GM06990 (cell line): Measurements from ENCODE around the gene COL17A1.

ENCODE experiments used
- DNase-seq: peaks from one replicate; pipeline ENCODE4 v3.0.0-alpha.2; 2011; ENCODE audit not compliant: insufficient read length; ENCODE audit errors: extremely low read depth
- H3K27me3 ChIP-seq: replicated peaks from 2 replicates; pipeline ENCODE4 v1.6.0; 2011; ENCODE audit warnings: low read length; ENCODE audit not compliant: control insufficient read depth, insufficient read depth
- H3K36me3 ChIP-seq: 2 replicates; pipeline ENCODE4 v1.5.1; 2011; ENCODE audit warnings: low read length; ENCODE audit not compliant: control insufficient read depth, insufficient read depth
- H3K4me3 ChIP-seq: replicated peaks from 2 replicates; pipeline ENCODE4 v1.5.1; 2011; ENCODE audit warnings: low read depth, mild to moderate bottlenecking, control low read depth, low read length
- CTCF ChIP-seq: IDR thresholded peaks from 2 replicates; pipeline ENCODE4 v1.5.1; 2011; ENCODE audit warnings: low read length, control low read depth, mild to moderate bottlenecking, inconsistent platforms; ENCODE audit not compliant: insufficient read depth, poor library complexity, severe bottlenecking

The COL17A1 gene

DNA sequence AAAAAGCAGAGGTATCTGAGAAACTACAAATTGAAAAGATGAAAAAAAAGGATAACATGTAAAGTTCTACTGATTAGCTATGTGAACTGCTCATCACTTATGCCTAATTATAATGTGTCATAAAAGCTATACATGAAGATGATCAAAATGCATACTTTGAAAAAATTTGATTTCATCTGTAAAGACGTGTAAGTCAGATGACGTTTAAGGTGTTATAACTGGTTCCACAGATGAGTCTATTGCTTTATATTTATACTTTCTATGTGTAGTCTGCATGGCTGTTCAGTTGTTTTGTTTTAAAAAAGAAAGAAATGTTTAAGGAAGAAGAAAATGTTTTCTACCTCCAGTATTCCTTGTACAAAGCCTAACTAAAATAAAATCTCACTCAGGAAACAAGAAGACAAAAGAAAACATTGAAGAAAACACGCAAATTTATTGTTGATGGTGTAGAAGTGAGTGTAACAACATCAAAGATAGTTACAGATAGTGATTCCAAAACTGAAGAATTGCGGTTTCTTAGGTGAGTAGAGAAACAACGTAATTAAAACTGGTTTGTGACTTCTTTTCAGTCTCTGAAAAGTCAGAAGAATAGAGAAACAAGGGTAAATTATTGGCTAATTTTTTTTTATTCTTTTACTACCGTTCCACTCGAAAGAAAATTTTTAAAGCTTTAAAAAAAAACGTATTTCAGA lies 80.4 kb downstream of the COL17A1 start:
- DNase-seq, result no peak
- Histone ChIP-seq H3K4me3 (no peak overlapping the region), H3K27me3 (no peaks in the 10 kb centered on the region), H3K36me3 (peaks cover 1% of the 10 kb centered on the region)
- TF ChIP-seq CTCF, result no peak

DNA sequence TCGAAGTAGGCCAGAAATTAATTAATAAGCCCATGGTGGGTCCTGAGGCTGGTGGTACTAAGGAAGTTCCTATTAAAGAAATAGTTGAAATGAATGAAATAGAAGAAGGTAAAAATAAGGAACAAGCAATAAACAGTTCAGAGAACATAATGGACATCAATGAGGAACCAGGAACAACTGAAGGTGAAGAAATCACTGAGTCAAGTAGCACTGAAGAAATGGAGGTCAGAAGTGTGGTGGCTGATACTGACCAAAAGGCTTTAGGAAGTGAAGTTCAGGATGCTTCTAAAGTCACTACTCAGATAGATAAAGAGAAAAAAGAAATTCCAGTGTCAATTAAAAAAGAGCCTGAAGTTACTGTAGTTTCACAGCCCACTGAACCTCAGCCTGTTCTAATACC lies 82.8 kb downstream of the COL17A1 start:
- DNase-seq, result no peak
- H3K36me3 ChIP-seq, result peaks cover 1% of the 10 kb centered on the region
- H3K27me3 ChIP-seq, result no peaks in the 10 kb centered on the region
- no peak overlapping the region for H3K4me3 ChIP-seq
- no peak for TF ChIP-seq CTCF

DNA sequence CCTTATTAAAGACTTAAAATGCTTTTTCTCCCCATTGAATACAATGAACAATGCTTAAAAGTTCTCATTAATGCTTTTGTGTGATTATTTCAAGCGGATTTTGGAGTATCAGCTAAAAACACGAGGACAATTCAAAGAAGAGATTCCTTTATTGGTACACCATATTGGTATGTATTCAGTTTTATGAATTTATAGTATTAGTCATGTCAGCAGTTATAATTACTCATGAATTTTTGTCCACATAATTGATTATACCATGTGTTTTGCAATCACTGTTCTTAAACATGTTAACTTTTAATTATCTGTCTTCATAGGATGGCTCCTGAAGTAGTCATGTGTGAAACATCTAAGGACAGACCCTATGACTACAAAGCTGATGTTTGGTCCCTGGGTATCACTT lies 86.9 kb downstream of the COL17A1 start:
- no peak for DNase-seq
- Histone ChIP-seq H3K27me3 (no peaks in the 10 kb centered on the region), H3K36me3 (no peaks in the 10 kb centered on the region; the same call in none of the 2 replicates), H3K4me3 (no peak overlapping the region)
- TF ChIP-seq CTCF, result no peak

DNA sequence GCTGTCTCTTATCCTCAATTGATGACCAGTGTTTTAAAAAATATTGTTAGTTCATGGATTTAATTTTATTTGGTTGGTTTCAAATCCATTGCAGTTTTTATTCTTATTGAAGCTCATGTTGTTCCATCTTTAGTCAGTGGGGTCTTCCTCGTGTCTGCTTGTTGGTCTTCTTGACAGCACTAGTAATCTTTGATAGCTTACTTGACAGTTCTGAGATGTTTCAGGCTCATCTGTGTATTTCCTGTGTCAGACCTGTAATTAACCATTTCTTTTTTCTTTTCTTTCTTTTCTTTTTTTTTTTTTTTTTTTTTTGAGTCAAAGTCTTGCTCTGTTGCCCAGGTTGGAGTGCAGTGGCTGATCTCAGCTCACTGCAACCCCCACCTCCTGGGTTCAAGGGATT lies 90.5 kb downstream of the COL17A1 start:
- no peak for DNase-seq
- TF ChIP-seq CTCF, result no peak
- no peaks in the 10 kb centered on the region for H3K36me3 ChIP-seq
- H3K27me3 ChIP-seq, result no peaks in the 10 kb centered on the region
- H3K4me3 ChIP-seq, result no peak overlapping the region

GRCh38 chr10:103991393-103992128 lies 94.1 kb downstream of the COL17A1 start:
- TF ChIP-seq CTCF, result no peak
- DNase-seq, result no peak
- no peak overlapping the region for H3K4me3 ChIP-seq
- H3K36me3 ChIP-seq, result no peaks in the 10 kb centered on the region
- no peaks in the 10 kb centered on the region for H3K27me3 ChIP-seq
